Measurements from ENCODE around the gene TSPAN19.

DNA sequence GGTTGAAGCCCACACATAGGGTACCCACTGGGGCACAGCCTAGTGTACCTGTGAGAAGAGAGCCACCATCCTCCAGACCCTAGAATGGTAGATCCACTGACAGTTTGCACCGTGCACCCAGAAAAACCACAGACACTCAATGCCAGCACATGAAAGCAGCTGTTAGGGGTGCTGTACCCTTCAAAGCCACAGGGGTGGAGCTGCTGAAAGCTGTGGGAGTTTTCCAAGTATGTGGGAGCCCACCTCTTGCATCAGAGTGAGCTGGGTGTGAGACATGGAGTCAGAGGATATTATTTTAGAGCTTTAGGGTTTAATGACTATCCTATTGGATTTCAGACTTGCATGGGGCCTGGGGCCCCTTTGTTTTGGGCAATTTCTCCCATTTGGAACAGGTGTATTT, 30.5 kb downstream of the TSPAN19 start:
- TF ChIP-seq, protein P1, sequence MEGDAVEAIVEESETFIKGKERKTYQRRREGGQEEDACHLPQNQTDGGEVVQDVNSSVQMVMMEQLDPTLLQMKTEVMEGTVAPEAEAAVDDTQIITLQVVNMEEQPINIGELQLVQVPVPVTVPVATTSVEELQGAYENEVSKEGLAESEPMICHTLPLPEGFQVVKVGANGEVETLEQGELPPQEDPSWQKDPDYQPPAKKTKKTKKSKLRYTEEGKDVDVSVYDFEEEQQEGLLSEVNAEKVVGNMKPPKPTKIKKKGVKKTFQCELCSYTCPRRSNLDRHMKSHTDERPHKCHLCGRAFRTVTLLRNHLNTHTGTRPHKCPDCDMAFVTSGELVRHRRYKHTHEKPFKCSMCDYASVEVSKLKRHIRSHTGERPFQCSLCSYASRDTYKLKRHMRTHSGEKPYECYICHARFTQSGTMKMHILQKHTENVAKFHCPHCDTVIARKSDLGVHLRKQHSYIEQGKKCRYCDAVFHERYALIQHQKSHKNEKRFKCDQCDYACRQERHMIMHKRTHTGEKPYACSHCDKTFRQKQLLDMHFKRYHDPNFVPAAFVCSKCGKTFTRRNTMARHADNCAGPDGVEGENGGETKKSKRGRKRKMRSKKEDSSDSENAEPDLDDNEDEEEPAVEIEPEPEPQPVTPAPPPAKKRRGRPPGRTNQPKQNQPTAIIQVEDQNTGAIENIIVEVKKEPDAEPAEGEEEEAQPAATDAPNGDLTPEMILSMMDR (IDR thresholded peaks at IDR 0.05 in 2 of 3, conservative IDR thresholded peaks at IDR 0.05 in 1 of 3; ENCODE audit: borderline replicate concordance in 1 of 3, insufficient read depth in 1 of 3, low read depth in 2 of 3, low read length in 2 of 3), result no peak
- no peak for TF ChIP-seq EZH2phosphoT487 (IDR thresholded peaks at IDR 0.05; ENCODE audit: borderline replicate concordance)
- no peak for TF ChIP-seq CBX3 (IDR thresholded peaks at IDR 0.05; ENCODE audit: low read depth)
- no peak for TF ChIP-seq RAD21 (IDR thresholded peaks at IDR 0.05; ENCODE audit: low read depth)
- no peak for TF ChIP-seq EZH2 (IDR thresholded peaks at IDR 0.05)
- no peak for TF ChIP-seq YY1 (IDR thresholded peaks at IDR 0.05; ENCODE audit: extremely low read depth, insufficient replicate concordance, low read depth, low read length)
- no peak for TF ChIP-seq POLR2AphosphoS5 (IDR thresholded peaks at IDR 0.05; ENCODE audit: low read depth, low read length)
- no peak for TF ChIP-seq POLR2A (IDR thresholded peaks at IDR 0.05; ENCODE audit: borderline replicate concordance, extremely low read depth, insufficient read depth, insufficient read length)
